T-helper 2 cell treated with Interferon-gamma antibody and Interleukin-4, amounts not matched to agents 5 μg/mL and 100 μg/mL, for 36 hours (primary cell): ENCODE data around the gene LGI2.

Experiments
- DNase-seq: peaks from one replicate; pipeline ENCODE4 v3.0.0; 2021; ENCODE audit warnings: low spot score
- H3K27ac Mint-ChIP-seq: one replicate; pipeline ENCODE4 v1.8.0; 2021; ENCODE audit warnings: mild to moderate bottlenecking, mixed read lengths
- H3K27me3 Mint-ChIP-seq: one replicate; pipeline ENCODE4 v1.8.0; 2021; ENCODE audit warnings: low read depth, mixed read lengths
- H3K36me3 Mint-ChIP-seq: one replicate; pipeline ENCODE4 v1.8.0; 2021; ENCODE audit warnings: low read depth, mixed read lengths
- H3K4me1 Mint-ChIP-seq: one replicate; pipeline ENCODE4 v1.8.0; 2021; ENCODE audit warnings: low read depth, mixed read lengths
- H3K4me3 Mint-ChIP-seq: one replicate; pipeline ENCODE4 v1.8.0; 2022; ENCODE audit warnings: mild to moderate bottlenecking, moderate library complexity, mixed read lengths
- H3K9me3 Mint-ChIP-seq: one replicate; pipeline ENCODE4 v1.8.0; 2021; ENCODE audit warnings: mixed read lengths

LGI2 gene

GRCh38 chr4:24995346-24995919 is 35.3 kb downstream of the LGI2 start:
- Mint-ChIP-seq H3K4me3 (no peak overlapping the region), H3K27me3 (peaks cover 7% of the 10 kb centered on the region), H3K4me1 (peaks cover 7% of the 10 kb centered on the region), H3K27ac (no peak overlapping the region), H3K9me3 (no peaks in the 10 kb centered on the region), H3K36me3 (no peaks in the 10 kb centered on the region)
- no peak for DNase-seq

DNA sequence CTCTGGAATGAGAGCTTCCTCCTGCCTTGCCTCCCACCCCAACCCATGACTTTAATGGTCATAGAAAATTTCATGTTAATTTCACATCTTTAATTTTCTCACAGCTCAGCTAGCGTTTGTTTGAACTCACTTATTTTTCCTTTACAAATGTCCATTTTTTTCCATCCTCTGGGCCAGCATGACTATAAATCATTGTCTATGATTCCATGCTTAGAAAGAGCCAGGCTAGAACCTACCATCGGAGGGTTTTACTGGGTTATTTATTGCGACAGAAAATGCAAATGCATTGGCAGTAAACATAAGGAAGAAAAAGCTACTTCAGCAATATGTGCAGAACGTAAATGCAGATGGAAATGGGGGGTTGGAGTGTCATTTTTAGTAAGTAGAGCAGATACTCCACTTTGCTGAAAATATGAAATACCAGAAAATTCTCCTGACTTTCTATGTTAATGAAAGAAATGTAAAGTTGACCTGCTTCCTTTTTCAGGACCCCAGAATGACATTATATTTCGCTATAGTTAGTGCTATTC is 37.1 kb downstream of the LGI2 start:
- Mint-ChIP-seq H3K9me3 (no peaks in the 10 kb centered on the region), H3K4me1 (no peaks in the 10 kb centered on the region)
- no peak for DNase-seq

DNA sequence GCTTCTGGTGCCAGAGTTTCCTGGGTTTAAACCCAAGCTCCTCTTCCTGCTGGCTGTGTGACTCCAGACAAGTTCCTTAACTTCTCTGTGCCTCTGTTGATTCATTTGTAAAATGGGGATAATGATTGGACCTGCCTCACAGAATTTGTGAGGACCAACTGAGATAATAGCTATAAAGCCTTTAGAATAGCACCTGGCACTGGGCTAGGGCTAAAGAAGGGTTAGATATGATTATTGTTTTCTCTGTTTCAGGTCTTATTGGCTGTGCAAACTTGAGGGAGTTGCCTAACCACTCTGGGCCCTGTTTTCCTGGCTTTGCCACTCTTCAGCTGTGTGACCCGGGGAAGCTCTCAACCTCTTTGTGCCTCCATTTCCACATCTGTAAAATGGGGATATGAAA is 37.8 kb downstream of the LGI2 start:
- Mint-ChIP-seq H3K4me1 (no peaks in the 10 kb centered on the region), H3K4me3 (no peak overlapping the region), H3K9me3 (no peaks in the 10 kb centered on the region)

More for the DNA sequence above, 37.1 kb downstream of the LGI2 start:
- H3K27ac Mint-ChIP-seq, result no peak overlapping the region
- H3K4me3 Mint-ChIP-seq, result no peak overlapping the region
- no peaks in the 10 kb centered on the region for H3K27me3 Mint-ChIP-seq
- H3K36me3 Mint-ChIP-seq, result no peaks in the 10 kb centered on the region

DNA sequence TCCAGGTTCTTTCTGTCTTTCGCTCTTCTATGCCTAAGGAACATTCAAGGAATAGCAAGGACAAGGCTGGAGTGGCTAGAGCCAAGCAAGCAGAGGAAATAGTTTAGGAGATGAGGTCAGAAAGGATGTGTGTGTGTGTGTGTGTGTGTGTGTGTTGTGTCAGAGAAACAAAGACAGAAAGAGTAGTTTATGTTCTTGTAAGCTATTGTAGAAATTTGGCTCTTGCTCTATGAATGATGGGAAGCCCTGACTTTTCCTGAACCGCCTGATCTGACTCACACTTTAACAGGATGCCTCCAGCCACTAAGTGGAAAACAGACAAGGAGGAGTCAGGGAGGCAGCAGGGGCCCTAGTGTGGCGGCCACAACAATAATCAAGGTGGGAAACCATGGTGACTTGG is 39.7 kb downstream of the LGI2 start:
- no peak for DNase-seq
- Mint-ChIP-seq H3K4me3 (no peak overlapping the region), H3K27ac (no peak overlapping the region), H3K9me3 (no peaks in the 10 kb centered on the region), H3K4me1 (no peaks in the 10 kb centered on the region), H3K27me3 (no peaks in the 10 kb centered on the region), H3K36me3 (no peaks in the 10 kb centered on the region)

More for the DNA sequence above, 37.8 kb downstream of the LGI2 start:
- no peak overlapping the region for H3K27ac Mint-ChIP-seq
- no peak for DNase-seq
- no peaks in the 10 kb centered on the region for H3K27me3 Mint-ChIP-seq
- no peaks in the 10 kb centered on the region for H3K36me3 Mint-ChIP-seq

DNA sequence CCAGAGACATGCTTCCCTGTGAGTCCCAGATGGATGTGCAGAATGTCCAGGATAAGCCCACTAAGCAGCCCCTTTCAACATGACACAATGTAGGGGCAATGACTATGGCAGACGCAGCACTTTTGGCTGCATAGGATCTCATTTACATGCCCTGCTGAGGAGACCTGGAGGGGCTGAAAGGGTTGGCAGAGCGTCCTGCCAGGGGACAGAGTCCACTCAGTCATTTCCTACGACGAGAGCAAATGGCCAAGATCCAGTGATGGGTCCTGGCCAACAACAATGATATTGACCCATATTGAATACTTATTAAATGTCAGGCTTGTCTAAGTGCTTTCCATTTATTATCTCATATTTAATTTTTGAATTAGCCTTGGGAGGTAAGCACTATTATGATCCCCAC is 41.4 kb downstream of the LGI2 start:
- Mint-ChIP-seq H3K36me3 (no peaks in the 10 kb centered on the region), H3K4me3 (no peak overlapping the region), H3K4me1 (no peaks in the 10 kb centered on the region), H3K27me3 (no peaks in the 10 kb centered on the region), H3K27ac (no peak overlapping the region), H3K9me3 (no peaks in the 10 kb centered on the region)
- DNase-seq, result no peak

GRCh38 chr4:24988776-24989175 is 42.0 kb downstream of the LGI2 start:
- no peaks in the 10 kb centered on the region for H3K27me3 Mint-ChIP-seq
- no peaks in the 10 kb centered on the region for H3K4me1 Mint-ChIP-seq
- H3K36me3 Mint-ChIP-seq, result no peaks in the 10 kb centered on the region
- H3K4me3 Mint-ChIP-seq, result no peak overlapping the region
- no peak for DNase-seq
- no peak overlapping the region for H3K27ac Mint-ChIP-seq
- H3K9me3 Mint-ChIP-seq, result no peaks in the 10 kb centered on the region

DNA sequence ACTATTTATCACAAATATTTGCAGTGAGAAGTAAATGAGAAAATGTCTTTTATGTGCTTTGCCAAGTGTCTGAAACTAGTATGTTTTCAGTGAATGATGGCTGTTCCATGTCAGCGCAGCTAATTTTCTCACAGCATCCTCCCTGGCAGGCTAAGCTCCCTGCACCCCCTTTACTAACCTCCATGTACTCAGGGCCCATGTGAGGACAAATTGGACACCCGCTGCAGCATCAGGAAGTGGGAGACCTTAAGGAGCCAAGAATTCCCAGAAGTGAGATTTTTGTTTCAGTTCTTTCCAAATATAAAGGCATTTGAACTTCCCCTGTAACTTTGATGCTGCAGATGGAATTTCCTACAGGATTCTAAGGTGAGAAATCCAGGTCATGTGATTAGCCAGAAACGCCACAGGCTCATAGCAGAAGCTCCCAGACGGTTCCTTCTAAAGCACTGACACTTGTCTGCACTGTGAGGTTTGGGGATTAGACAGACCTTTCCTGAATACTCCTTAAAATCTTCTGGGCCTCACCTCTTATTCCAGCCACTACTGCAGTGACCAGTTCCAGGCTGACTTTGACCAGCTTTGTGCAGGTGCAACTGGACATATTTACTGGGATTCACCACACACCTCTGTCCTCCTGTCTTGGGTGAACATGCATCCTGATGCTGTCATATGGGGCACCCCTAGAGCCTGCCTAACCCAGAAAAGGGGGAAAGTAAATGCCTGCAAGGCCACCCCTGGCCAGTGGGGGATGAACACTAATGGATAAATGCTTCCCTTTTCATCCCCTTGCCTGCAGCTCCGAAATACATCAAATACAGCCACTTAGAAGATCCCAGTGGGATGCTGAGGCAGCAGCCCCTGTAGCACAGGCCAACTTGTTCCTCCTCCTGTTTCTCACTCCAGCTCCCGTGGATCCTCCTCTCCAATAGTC is 45.9 kb downstream of the LGI2 start:
- Mint-ChIP-seq H3K27me3 (peaks cover 9% of the 10 kb centered on the region), H3K36me3 (no peaks in the 10 kb centered on the region), H3K27ac (no peak overlapping the region), H3K4me1 (peaks cover 4% of the 10 kb centered on the region), H3K4me3 (no peak overlapping the region), H3K9me3 (no peaks in the 10 kb centered on the region)
- no peak for DNase-seq

DNA sequence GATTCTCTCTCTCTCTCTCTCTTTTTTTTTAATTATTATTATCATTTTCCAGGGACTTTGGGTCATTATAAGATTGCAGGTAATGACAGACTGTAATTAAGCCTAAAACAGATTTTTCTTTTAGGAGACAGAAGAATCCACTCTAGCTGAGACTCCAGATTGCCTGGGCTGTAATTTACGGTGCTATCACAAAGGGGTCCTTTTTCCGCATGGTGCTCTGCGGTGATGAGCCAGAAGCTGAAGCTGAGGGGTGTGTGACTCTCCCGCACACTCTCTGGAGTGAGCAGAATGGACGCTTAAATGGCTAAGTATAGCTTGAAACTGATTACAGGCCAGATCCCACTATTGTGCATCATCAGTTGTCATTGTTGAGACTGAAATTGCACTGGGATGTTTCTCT is 50.0 kb downstream of the LGI2 start:
- no peaks in the 10 kb centered on the region for H3K9me3 Mint-ChIP-seq
- H3K27me3 Mint-ChIP-seq, result peaks cover 12% of the 10 kb centered on the region
- no peak for DNase-seq
- no peak overlapping the region for H3K27ac Mint-ChIP-seq
- H3K36me3 Mint-ChIP-seq, result no peaks in the 10 kb centered on the region
- peaks cover 8% of the 10 kb centered on the region for H3K4me1 Mint-ChIP-seq
- H3K4me3 Mint-ChIP-seq, result no peak overlapping the region

GRCh38 chr4:24980064-24980690 is 50.6 kb downstream of the LGI2 start:
- Mint-ChIP-seq H3K4me1 (peaks cover 8% of the 10 kb centered on the region), H3K4me3 (peak overlapping the region; percentile 58), H3K9me3 (no peaks in the 10 kb centered on the region), H3K36me3 (no peaks in the 10 kb centered on the region), H3K27me3 (peaks cover 15% of the 10 kb centered on the region), H3K27ac (no peak overlapping the region)
- peak; percentile 38 for DNase-seq

GRCh38 chr4:24979554-24979953 is 51.2 kb downstream of the LGI2 start:
- Mint-ChIP-seq H3K27ac (no peak overlapping the region), H3K4me1 (peaks cover 8% of the 10 kb centered on the region), H3K27me3 (peaks cover 15% of the 10 kb centered on the region), H3K9me3 (no peaks in the 10 kb centered on the region), H3K36me3 (no peaks in the 10 kb centered on the region), H3K4me3 (peak overlapping the region; percentile 12)
- DNase-seq, result no peak

DNA sequence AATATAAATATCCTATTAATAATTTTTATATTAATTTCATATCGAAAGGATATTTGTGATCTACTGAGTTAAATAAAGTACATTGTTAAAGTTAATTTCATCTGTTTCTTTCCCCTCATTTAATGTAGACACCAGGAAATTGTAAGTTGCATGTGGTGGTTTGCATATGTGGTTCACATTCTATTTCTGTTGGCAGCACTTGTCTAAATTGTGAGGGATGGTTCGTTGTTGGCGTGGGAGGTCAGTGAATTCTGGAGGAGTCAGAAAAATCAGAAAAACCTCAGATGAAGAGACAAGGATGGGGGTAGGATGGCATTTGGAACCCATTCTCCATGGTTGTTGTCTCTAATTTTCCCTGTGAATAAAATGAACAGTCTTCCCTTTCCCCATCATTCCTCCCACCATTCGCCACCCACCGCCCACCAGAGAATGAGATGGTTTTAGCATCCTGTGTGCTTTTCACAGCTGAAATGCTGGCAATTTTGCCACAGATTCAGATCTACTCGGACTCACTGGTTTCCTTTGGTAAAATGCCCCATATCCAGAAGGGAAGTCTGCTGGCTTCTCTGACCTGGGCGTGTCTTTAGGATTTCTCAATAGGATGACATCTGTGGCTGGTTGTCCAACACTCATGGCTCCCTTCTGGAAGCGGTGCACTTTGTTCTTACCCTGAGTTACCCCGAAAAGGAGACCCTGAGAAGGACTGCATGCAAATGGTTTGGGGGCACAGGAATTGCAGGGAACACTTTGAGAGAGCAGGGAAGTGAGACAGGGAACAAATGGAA is 52.3 kb downstream of the LGI2 start:
- Mint-ChIP-seq H3K4me3 (no peak overlapping the region), H3K9me3 (no peaks in the 10 kb centered on the region), H3K27ac (no peak overlapping the region), H3K27me3 (peaks cover 15% of the 10 kb centered on the region), H3K36me3 (no peaks in the 10 kb centered on the region), H3K4me1 (peaks cover 8% of the 10 kb centered on the region)
- no peak for DNase-seq

- H3K27me3 Mint-ChIP-seq, result peaks cover 11% of the 10 kb centered on the region
- peaks cover 8% of the 10 kb centered on the region for H3K4me1 Mint-ChIP-seq
- no peak overlapping the region for H3K4me3 Mint-ChIP-seq
- H3K27ac Mint-ChIP-seq, result no peak overlapping the region
- DNase-seq, result no peak
- H3K36me3 Mint-ChIP-seq, result no peaks in the 10 kb centered on the region
- H3K9me3 Mint-ChIP-seq, result no peaks in the 10 kb centered on the region
Observed at GRCh38 chr4:24975510-24975909, 55.2 kb downstream of the LGI2 start.

- H3K36me3 Mint-ChIP-seq, result no peaks in the 10 kb centered on the region
- H3K4me1 Mint-ChIP-seq, result no peaks in the 10 kb centered on the region
- DNase-seq, result no peak
- H3K27me3 Mint-ChIP-seq, result peaks cover 7% of the 10 kb centered on the region
- peaks cover 3% of the 10 kb centered on the region for H3K9me3 Mint-ChIP-seq
- H3K4me3 Mint-ChIP-seq, result no peak overlapping the region
- no peak overlapping the region for H3K27ac Mint-ChIP-seq
Observed at GRCh38 chr4:24973747-24974601, 56.8 kb downstream of the LGI2 start.
